ENCODE results near the gene FRMD1. TPM values are rescaled to one million over a fixed set of nuclear protein-coding genes. Genes with fewer than 3 reads are reported as not detected.

The FRMD1 gene
- total and polyA plus RNA-seq, 2 of the 8 experiments (the other 6 are each of a cell fraction or from before 2014, with no cell fraction given), result 0.36 TPM; not detected in 1

GRCh38 chr6:168115748-168116437 is 36.9 kb upstream of the FRMD1 start (continued):
- no peak for TF ChIP-seq CHD7 (IDR thresholded peaks at IDR 0.05; ENCODE audit: insufficient replicate concordance, low read length)
- no peak for TF ChIP-seq CHD1 (IDR thresholded peaks at IDR 0.05; ENCODE audit: low read depth, low read length)
- TF ChIP-seq KDM1A (IDR thresholded peaks at IDR 0.05; ENCODE audit: borderline replicate concordance, low read length), result no peak
- TF ChIP-seq CREB1 (IDR thresholded peaks at IDR 0.05), result no peak
- TF ChIP-seq YY1 (IDR thresholded peaks at IDR 0.05; ENCODE audit: low read depth, low read length), result no peak
- TF ChIP-seq EGR1 (IDR thresholded peaks at IDR 0.05; ENCODE audit: borderline replicate concordance, low read depth, low read length), result no peak
- no peak for TF ChIP-seq EZH2 (IDR thresholded peaks at IDR 0.05; ENCODE audit: low read depth, low read length, severe bottlenecking)
- no peak for TF ChIP-seq TAF7 (optimal IDR thresholded peaks at IDR 0.05; ENCODE audit: borderline replicate concordance, low read depth, low read length)
- no peak for TF ChIP-seq SAP30 (IDR thresholded peaks at IDR 0.05; ENCODE audit: insufficient read depth, insufficient replicate concordance, low read length)
- no peak for TF ChIP-seq JUN (IDR thresholded peaks at IDR 0.05; ENCODE audit: low read depth, low read length)
- TF ChIP-seq SUZ12 (IDR thresholded peaks at IDR 0.05; ENCODE audit: low read length), result no peak
